Measurements from ENCODE around the gene TACSTD2.
A peak's percentile ranks its signal among the peaks of the same experiment; 100 is the strongest.

TACSTD2 gene

DNA sequence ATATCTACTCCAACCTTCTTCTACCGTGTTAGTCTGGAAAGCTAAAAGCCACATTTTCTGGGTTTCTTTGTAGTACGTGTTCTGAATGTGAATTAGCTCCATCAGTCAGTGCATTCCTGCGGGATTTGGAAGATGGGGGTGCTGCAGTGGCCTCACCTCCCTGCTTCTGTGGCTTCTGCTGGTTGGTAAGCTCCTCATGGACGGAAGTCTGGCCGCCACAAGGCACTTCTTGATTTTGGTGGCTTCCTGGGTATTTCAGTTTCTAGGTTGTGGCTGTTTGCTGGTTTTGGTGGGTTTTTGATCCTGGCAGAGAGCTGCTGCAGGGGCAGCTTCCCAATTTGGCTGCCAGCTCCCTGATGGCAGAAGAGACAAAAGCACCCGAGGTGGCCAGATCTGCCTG, 20.9 kb upstream of the TACSTD2 start:
- H3K4me3 ChIP-seq (ENCODE audit: low read length): no peak overlapping the region
- DNase-seq (ENCODE audit: low read depth): no peak
- TF ChIP-seq, protein P1, sequence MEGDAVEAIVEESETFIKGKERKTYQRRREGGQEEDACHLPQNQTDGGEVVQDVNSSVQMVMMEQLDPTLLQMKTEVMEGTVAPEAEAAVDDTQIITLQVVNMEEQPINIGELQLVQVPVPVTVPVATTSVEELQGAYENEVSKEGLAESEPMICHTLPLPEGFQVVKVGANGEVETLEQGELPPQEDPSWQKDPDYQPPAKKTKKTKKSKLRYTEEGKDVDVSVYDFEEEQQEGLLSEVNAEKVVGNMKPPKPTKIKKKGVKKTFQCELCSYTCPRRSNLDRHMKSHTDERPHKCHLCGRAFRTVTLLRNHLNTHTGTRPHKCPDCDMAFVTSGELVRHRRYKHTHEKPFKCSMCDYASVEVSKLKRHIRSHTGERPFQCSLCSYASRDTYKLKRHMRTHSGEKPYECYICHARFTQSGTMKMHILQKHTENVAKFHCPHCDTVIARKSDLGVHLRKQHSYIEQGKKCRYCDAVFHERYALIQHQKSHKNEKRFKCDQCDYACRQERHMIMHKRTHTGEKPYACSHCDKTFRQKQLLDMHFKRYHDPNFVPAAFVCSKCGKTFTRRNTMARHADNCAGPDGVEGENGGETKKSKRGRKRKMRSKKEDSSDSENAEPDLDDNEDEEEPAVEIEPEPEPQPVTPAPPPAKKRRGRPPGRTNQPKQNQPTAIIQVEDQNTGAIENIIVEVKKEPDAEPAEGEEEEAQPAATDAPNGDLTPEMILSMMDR (conservative IDR thresholded peaks at IDR 0.05; ENCODE audit: low read depth, low read length): no peak

DNA sequence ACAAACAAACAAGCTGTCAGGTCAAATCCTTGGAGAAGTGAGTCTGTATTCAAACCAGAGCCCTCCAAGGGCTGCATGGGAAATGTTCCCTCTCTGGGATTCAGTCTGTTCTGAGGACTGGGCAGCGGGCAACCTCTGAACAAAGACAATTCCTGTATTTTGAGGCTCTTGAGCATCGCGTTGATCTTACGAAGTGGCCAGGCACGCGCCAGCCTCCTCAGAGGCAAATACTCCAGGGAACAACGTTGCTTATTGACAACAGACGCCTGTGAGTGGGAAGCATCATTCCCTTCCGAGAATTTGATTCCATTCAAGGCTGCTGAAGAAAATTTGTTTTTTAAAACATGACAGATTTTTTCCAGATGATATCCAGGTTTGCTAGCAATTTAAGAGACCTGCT, 20.0 kb upstream of the TACSTD2 start:
- H3K4me3 ChIP-seq (ENCODE audit: low read length): no peak overlapping the region
- TF ChIP-seq, protein P1 (conservative IDR thresholded peaks at IDR 0.05; ENCODE audit: low read depth, low read length): no peak
- DNase-seq (ENCODE audit: low read depth): no peak

DNA sequence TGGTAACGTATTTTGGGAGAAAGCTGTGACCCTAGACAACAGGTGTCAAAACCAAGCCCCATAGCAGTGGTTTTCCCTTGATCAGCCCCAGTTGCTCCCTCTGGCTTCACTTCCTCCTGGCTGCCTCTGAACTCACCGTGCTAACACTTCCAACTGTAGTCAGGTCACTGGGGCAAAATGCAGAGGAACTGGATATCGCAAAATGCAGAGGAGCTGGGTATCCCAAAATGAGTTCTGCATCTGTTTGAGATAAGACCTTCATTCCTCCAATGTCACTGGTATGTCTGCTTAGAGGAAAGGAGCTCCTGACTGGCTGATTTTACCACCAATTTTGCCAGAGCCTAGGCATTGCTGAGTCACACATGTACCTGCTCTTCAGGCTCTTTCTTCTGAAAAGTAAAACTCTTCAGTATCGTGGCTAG, 19.6 kb upstream of the TACSTD2 start:
- no peak for DNase-seq (ENCODE audit: low read depth)
- TF ChIP-seq, protein P1 (conservative IDR thresholded peaks at IDR 0.05; ENCODE audit: low read depth, low read length): no peak

DNA sequence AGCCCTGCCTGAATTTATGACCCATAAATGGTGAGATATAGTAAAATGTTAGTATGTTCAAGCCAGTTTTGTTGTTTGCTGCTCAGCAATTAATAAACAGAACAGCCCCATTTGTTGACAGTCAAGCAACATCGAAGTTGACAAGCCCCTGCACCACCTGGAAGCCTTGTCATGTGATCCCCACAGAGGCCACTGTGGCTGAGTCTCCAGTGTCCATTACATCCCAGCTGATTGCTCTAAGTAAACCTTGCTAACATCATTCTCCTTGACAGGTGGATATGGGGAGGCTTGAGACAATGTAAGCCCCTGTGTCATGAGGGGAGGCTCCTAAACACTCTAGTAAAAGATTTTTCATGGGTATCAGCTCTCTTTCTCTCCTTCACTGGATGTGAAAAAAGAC, 17.5 kb upstream of the TACSTD2 start:
- no peak overlapping the region for H3K4me3 ChIP-seq (ENCODE audit: low read length)
- TF ChIP-seq, protein P1 (conservative IDR thresholded peaks at IDR 0.05; ENCODE audit: low read depth, low read length): no peak
- DNase-seq (ENCODE audit: low read depth): no peak

More for the DNA sequence above, 19.6 kb upstream of the TACSTD2 start:
- no peak overlapping the region for H3K4me3 ChIP-seq (ENCODE audit: low read length)

DNA sequence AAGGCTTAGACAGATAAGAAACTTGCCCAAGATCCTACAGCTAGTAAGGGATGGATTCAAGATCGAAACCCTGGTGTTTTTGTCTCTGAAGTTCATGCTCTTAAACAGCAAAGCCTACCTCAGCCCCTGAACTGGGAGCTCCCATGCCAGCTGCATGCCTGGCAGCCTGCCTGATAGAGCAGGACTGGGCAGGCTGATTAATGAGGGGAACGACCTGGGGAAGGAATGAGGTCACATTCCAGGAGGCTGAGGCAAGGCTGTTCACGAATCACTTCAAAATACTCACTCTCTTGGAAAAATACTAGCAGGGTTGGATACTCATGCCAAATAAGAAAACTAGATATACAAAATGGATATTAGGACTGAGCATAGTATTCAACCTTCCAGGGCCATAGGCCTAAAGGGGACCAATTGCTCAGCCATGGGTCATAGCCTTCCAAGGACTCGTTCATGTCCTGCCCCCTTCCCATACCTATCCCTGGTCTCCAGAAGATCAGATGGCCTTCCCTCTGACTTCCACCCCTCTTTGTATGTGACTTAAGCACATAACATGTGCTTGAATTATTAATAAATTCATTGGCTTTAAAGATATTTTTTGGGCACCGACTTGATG, 15.6 kb upstream of the TACSTD2 start:
- no peak overlapping the region for H3K4me3 ChIP-seq (ENCODE audit: low read length)
- DNase-seq (ENCODE audit: low read depth): peak; percentile 97
- TF ChIP-seq, protein P1 (conservative IDR thresholded peaks at IDR 0.05; ENCODE audit: low read depth, low read length): no peak

DNA sequence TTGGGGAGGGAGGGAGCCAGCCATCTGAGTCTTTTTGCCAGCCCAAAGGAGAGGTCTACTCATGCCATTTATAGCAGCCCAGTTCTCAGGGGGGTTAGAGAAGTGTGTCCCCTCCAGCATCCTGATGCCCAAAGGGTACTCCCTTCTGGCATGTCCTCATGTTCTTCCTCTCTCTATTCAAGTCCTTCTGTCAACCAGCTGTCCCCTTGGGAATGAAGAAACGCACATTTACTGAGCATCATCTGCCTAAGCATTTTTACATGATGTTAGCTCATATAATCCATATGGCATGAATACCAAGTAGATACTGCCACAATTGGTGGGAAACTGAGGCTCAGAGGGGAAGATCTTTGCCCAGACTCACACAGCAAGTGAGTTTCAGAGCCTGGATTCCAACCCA, 14.8 kb upstream of the TACSTD2 start:
- TF ChIP-seq, protein P1 (conservative IDR thresholded peaks at IDR 0.05; ENCODE audit: low read depth, low read length): no peak
- H3K4me3 ChIP-seq (ENCODE audit: low read length): no peak overlapping the region

DNA sequence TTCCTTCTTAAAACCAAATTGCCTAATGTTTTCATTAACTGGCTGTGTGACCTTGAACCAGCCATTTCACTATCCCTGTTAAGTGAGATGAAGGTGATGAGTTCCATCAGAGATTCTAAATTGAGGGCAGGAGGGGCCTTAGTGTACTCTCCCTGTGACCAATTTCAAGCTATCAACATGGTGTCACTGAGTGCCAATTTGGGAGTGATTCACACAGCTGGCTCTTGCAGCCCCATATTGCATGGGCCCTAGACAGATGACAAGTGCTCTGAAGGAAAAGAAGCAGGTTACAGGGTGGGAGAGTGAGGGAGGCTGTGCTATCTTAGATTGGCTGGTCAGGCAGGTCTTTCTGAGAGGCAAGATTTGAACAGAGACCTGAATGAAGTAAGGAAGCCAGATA, 13.0 kb upstream of the TACSTD2 start:
- H3K4me3 ChIP-seq (ENCODE audit: low read length): no peak overlapping the region
- DNase-seq (ENCODE audit: low read depth): no peak
- TF ChIP-seq, protein P1 (conservative IDR thresholded peaks at IDR 0.05; ENCODE audit: low read depth, low read length): no peak

More for the DNA sequence above, 14.8 kb upstream of the TACSTD2 start:
- no peak for DNase-seq (ENCODE audit: low read depth)

Data from retinal pigment epithelial cell (primary cell).